Activated T-helper 1 cell treated with Interleukin-2 at 50 U/mL for 16 hours (primary cell): ENCODE measurements around the gene MRPS9.

Experiments
- DNase-seq: peaks from one replicate; pipeline ENCODE4 v3.0.0-alpha.2; 2020; ENCODE audit warnings: low read depth

MRPS9 gene

DNA sequence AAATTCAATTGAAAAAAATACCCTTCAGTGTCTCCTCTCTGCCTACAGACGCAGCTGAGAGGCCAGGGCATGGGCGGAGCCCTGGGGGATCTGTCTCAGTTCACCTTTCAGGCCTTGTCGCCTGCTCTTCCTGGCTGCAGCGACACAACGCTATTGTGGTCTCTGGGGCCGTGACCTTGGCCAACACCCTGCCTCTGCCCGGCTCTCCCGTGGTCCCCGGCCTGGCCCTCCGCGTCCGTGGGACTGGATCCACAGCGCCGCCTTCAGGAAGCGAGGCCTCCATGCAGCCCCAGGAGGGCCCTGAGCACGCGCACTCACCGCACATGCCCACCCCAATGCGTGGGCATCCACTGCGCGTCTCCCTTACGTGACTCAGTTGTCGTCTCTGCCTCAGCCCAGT lies 81.1 kb downstream of the MRPS9 start:
- no peak for DNase-seq

DNA sequence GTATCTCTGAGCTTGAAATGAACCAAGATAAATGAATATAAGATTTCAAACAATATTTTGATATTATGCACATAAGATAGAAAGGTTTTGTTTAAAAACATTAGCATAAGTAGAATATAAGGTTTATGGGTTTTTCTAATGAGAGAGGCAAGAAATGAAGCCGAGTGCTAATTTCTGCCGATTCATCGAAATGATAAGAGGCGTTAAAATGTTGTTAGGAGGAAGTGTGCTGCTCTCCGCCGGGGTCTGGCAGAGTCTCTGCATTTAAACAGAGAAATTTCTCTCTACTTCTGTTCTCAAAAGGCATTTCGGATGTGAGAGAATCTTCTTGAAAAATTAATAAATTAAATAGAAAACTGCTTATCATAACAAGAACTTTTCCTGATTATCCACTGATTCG lies 83.6 kb downstream of the MRPS9 start:
- DNase-seq: no peak

DNA sequence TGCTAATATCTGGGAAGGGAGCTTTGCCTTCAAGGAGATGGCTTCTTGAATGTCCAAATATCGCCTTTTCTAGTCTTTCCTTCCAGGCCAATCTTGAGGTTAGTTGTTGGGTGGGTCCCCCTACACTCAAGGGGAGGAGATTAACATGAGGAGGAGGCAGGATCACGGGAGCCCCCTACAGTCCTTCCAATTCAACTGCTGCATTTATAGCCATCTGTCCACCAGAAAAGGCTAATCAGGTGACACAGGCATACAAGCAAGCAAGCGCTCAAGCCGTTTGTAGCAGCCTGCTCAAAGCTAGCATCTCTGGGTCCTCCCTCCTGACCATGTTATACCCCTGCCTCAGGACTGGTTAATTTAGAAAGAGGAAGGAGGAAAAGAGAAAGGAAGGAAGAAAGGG lies 87.6 kb downstream of the MRPS9 start:
- no peak for DNase-seq

DNA sequence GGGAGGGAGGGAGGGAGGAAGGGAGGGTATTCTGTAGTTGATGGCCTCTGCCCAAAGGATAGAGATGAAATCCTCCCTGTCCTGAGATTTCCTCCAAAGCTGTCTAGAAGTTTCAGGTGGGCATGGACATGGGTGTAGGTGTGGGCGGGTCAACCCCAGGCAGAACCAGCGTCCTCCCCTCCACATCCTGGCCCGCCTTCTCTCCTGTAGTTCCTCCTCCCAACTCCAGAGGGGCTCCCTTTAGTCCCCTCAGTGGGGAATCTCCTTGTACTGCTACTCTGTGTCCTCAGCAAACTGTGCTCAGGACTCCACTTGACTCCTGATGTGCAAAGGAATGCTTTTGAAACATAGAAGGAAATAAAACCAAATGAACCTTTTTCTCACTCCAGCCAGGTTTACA lies 88.1 kb downstream of the MRPS9 start:
- DNase-seq: no peak

DNA sequence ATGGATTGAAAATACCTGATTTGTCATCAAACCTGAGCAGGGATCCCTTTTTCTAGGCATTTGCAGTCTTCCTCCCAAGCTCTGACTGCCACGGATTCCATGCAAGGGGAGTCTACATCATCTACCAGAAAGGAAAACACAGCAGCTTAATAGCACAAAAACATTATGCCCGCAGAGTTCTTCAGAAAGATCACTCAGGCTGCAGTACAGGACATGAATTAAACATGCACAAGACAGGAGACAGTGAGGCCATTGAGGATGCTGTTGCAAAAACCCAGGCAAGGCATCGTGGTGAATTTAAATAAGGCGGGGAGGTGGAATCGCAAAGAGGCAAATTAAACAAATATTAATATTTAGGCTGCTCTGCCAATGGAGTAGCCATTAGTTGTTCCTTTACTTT lies 88.5 kb downstream of the MRPS9 start:
- no peak for DNase-seq

DNA sequence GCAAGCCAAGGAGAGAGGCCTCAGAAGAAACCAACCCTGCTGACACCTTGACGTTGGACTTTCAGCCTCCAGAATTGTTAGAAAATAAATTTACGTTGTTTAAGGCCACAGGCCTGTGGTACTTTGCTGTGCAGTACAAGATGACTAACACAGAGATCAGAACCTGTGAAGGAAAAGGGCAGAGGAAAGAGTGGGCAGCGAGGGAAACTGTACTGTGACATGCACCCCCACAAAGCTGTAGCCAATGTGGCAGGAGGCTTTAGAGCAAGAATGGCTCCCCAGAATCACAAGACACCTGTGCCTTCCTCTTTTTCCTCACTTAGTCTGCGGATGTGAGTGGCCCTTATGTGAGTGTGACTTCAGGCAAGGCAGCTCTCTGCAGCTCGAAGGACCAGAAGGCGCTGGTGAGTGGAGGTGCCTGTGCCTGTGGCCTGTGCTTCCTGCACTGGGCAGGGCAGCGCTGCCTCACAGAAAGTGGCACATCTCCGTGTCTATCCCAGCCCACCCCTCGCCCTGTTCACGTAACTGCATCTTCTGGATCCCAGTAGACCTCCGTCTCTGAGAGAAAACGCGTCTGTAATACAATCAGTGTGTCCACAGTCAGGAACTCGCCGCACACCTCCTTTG lies 89.5 kb downstream of the MRPS9 start:
- no peak for DNase-seq

DNA sequence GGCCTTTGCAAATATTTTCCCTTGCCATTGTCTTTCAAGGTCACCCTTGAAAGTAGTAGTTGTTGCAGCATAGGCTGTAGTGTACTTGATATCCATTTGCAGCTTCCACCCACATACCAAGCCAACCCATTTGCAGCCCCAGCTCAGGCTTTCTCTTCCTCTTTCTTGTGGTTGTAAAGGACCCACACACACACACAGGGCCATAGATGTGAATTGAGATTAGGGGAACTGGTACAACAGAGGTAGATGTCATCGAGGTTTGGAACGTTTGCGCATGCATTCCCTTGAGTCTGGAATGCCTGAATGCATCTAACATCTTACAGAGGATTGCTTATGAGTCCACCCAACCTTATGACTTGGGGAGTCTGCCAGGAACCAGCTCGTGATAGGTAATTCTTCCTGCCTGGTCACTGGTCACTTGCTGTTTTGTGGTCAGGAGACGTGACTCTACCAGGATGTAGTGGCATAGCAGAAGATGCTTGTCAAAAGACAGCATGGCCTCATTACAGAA lies 91.9 kb downstream of the MRPS9 start:
- DNase-seq: no peak

DNA sequence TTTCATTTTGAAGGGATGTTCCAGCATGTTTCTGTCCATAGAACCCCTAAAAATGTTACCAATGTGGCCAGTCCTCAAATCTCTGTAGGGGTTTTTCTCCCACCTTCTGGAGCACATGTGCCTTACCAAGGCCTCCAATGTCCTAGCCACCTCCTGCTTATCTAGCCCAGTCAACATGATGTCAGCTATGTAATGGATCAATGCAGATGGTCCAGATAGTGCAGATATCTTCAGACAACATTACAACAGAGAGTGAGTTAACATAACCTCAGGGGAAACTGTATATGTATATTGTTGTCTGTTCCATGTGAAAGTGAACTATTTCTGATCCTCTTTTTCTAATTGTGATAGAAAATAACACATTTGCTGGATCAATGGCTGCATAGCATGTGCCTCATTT lies 92.7 kb downstream of the MRPS9 start:
- DNase-seq: no peak

DNA sequence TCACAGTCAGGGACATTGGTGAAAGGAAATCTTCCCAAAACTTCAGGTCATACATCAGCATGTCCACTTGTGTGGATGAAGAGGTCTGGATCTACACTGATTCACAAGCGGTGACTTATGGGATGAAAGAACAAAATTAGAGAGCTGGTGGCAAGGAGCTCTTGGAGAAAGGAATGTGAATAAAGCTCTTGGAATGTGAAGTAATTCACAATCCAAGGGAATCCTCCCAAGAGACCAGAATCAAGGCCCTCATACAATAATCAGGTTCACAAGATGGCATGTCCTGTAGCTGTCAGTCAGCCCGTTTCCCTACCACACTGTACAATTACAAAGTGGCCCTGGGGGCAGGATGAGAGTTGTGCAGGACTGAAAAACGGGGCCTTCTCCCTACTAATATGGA lies 96.2 kb downstream of the MRPS9 start:
- DNase-seq: no peak

DNA sequence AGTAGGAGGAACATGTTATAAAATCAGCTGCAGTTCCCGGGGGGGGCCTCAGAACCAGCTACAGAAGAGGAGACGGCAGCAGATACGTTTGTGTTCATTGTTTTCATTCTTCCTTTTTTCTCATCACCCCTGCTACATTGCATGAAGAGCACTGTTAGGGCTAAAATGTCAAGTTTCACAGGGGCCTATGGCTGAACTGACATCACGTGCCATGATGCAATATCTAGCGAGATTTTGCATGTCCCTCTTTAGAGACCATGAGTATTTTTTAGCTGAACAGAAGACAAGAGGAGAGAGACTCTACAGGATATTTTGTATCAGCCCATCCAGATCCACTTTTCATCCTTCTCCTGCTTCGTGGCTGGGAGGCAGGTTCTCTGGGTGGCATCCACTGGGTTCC lies 97.6 kb downstream of the MRPS9 start:
- DNase-seq: no peak

DNA sequence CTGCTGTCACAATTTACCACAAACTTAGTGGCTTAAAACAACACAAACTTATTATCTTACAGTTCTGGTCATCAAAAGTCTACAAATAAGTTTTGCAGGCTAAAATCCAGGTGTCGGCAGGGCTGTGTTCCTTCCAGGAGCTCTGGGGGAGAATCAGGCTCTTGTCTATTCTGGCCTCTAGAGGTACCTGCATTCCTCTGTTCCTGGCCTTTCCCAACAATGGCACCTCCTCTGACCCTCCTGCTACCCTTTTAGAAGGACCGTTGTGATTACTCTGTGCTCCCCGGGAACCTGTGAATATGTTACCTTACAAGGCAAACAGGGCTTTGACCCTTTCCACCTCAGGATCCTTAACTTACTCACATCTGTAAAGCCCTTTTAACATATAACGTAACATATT lies 98.5 kb downstream of the MRPS9 start:
- no peak for DNase-seq

DNA sequence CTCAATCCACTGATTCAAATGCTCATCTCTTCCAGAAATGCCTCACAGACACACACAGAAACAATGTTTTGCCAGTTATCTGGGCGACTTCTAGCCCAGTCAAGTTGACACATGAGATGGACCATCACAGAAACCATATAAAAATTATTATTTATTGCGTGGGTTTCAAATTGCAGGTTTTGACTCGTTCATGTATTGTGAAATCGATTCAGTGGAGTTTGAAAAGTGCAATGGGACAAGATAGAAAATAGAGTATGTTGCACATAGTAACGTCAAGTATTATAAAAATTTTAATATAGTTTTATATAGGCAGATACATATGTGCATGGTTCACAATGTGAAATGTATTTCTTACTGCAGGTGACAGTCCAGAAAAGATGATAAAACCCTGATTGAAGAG lies 100.8 kb downstream of the MRPS9 start:
- no peak for DNase-seq

DNA sequence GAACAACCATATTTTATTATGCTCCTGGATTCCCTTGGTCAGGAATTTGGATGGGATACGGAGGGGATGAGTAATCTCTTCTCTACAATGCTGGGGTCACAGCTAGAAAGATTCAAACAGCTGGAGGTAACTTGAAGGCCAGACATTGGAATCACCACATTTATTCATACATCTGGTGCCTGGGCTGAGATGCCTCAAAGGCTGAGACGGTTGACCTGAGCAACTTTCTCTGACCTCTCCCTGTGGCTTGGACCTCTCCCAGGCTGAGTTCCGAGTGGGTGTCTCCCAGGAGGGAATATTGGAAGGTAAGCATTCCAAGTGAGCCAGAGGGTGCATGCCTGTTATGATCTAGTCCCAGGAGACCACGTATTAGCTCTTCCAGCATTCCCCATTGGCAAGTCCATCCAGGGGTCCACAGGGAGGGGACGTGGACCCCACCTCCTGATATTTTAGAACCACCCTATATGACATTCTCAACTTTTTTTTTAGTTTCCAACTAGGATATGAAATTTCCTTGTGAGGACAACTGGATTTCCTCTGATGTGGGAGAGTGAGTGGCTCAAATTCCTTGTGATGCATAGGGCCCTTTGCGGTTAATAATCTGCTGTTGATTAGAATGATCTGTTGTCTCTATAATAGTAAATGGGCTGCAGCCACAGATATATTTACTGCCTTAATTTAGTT lies 101.8 kb downstream of the MRPS9 start:
- no peak for DNase-seq

DNA sequence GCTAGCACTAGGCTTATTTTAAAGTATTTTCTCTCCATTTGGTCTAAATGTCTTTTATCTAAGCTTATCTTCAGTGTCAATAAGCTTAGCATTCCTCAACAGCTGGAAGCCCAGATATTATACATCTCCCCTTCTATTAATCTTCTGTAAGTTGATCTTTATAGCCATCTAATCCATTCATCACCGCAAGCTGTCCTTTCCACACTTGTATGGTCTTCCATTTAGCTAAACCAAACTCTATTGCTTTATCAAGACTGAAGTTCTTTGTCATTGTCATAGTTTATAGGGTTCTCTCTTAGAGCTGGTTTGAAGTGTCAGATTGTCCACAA lies 102.3 kb downstream of the MRPS9 start:
- no peak for DNase-seq

DNA sequence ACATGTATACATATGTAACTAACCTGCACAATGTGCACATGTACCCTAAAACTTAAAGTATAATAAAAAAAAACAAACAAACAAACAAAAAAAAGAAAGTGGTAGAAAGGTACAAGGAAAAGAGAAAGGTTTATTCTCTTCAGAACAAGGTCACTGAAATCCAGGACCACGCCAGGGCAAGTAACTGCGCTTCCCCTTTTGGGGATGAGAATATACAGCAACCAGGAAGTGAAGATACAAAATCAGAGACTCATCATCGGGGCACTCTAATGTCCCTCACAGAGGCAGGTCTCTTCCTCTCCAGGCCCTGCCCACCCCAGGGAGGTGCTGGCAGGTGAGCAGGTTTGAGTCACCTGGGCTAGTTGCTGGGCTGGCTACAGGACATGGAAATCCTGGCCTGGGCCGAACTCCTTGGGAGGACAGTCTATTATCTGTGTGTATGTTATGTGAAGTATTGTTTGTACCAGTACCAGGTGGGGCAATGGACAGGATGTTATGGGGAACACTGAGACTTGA lies 103.3 kb downstream of the MRPS9 start:
- no peak for DNase-seq

DNA sequence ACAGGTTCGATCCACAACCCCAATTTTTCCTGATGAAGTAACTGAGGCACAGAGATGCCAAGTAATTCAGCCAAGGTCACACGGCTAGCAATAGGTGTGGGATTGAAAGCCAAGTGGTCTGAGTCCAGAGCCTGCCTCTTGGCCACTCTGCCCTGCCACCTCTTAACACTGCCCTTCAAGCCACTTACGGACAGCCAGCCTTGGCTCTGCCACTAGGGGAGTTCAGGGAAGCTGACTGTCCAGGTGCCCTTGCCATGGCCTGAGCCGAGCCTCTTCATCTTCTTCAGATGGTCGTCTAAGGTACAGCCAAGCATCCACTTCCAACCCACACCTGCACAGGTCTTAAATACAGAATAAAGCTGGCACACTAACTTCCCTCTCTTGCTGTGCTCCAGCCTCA lies 104.4 kb downstream of the MRPS9 start:
- DNase-seq: no peak

DNA sequence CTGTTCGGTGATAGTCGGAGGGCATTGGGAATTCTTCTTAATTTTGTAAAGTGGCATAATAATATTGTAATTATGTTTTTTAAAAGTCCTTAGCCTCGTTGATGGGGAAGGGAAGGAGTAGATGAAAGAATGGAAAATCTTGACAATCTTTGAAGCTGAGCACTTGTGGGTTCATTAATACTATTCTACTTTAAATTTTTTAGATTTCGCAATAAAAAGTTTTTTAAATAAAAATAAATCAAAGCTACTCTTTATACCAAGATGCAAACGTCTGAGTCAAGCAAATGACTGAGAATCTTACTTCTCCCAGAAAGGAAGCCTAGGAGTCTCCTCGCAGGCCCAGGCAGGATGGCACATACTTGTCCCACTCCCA lies 105.2 kb downstream of the MRPS9 start:
- no peak for DNase-seq

DNA sequence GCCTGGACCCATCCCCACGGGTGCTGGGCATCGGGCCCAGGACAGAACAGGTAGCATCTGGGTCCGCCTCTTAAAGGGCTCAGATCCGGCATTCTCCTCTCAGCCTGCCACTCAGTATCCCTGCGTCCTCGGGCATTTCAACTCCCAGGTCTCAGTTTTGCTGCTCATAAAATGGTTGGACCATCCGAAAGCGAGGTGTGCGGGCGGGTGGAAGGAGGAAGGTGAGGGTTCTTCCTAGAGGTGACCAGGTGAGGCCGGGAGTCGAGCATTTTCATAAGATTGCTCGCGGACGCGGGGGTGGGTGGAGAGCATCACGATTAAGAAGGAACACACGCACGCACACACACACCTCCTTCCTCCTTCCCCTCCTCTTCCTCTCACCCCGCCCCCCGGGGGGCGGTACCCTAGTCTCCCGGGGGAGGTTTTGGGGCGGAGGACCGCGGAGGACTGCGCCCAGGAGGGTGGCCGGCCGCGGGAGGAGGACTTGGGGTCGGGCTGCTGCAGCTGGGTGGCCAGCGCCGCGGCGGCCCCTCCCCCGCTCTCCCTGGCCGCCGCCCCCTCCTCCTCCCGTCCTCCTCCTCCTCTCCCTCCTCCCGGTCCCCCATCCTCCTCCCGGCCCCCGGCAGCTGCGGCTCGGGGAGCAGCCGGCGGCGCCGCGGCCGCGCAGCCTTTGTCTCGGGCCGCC lies 105.7 kb downstream of the MRPS9 start:
- DNase-seq: no peak

DNA sequence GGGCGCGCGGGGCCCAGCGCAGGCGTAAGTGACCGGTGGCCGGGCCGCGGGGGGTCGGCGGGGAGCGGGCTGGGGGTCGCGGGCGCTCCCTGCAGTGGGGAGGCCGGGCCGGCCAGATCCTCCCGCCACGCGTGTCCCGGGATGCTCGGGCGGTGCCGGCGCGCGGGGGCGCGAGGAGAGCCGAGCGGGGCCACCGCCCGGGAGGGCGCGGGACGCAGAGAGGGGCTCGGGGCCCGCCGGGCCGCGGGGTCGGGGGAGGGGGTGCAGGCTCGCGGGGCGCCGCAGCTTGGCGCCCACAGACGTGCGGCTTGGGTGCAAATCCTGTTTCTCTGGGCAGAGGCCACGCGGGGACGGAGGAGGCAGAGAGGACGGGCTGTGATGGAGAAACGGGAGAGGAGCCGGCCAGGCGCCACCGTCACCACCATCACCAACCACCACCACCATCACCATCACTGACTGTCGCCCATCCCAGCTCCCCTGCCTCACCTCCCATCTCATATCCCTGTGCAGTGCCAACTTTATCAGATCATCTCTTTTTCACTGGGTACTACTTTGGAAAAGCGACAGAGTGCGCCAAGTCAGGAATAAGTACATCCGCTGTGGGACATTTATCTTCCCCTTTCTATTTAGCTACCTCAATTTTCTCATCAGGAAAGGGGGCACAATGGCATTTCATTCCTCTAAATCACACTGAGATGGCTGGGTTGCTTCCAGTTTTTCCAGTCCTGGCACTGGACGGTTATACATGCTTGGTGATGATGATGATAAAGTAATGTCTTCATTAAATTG lies 106.5 kb downstream of the MRPS9 start:
- no peak for DNase-seq

DNA sequence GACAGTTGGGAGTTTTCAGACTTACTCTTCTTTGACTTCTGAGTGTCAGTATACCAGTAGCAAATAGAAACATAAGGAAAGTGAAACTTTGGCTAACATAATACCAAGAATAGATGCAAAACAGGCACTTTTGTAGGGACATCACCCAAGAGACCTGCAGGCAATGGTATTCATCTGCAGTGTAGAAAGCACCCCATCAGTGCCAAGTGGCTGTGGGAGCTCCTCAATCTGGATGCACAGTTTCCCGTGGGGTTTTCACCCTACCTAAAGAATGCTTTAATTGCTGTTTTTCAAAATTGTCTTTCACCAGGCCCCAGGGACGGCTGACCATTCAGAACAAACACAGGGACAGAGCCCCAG lies 107.1 kb downstream of the MRPS9 start:
- no peak for DNase-seq

DNA sequence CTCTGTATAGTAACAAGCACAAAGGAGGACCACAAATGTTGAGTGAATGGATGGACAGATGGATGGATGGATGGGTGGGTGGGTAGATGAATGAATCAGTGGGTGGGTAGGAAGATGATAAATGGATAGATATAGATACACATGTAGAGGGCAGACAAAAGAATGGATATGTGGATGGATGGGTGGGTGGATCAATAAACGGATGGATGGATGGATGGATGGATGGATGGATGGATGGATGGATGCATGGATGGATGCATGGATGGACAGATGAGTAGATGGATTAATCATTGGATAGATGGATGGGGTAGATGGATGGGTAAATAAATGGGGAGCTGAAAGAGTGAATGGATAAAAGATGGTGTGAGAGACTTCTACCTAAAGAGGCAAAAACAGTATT lies 111.4 kb downstream of the MRPS9 start:
- DNase-seq: no peak
